Measurements from ENCODE around the gene IL21R. TPM values are rescaled to one million over a fixed set of nuclear protein-coding genes. Genes with fewer than 3 reads are reported as not detected.
"Not testable (repeated sequence)": the region's sequence is repeated elsewhere in the genome, so short reads cannot be mapped to it uniquely, and the experiment has no call there.

The IL21R gene
- total RNA-seq, 1 experiment from 2014 or later: 4.6 TPM

GRCh38 chr16:27402964-27403600 lies 1.1 kb downstream of the IL21R start:
- no peaks in the 10 kb centered on the region for H3K36me3 ChIP-seq
- peak overlapping the region; percentile 42 for H3K4me3 ChIP-seq
- peak overlapping the region; percentile 67 for H3K27ac ChIP-seq
- peak; percentile 48 to 54 for DNase-seq
- H3K4me1 ChIP-seq: peaks cover 24% of the 10 kb centered on the region
- no peaks in the 10 kb centered on the region for H3K9me3 ChIP-seq (replicated peaks)
- H3K27me3 ChIP-seq: no peaks in the 10 kb centered on the region

GRCh38 chr16:27403601-27403992 lies 1.6 kb downstream of the IL21R start:
- Histone ChIP-seq H3K9me3 (replicated peaks) (no peaks in the 10 kb centered on the region), H3K4me3 (no peak overlapping the region; the same call in 1 of the 2 replicates), H3K27me3 (no peaks in the 10 kb centered on the region), H3K36me3 (no peaks in the 10 kb centered on the region; the same call in 1 of the 2 replicates), H3K27ac (peak overlapping the region; percentile 67), H3K4me1 (peaks cover 29% of the 10 kb centered on the region)
- no peak for DNase-seq

- Histone ChIP-seq H3K27me3 (no peaks in the 10 kb centered on the region), H3K36me3 (no peaks in the 10 kb centered on the region; the same call in 1 of the 2 replicates), H3K4me3 (no peak overlapping the region), H3K9me3 (replicated peaks) (no peaks in the 10 kb centered on the region), H3K27ac (no peak overlapping the region), H3K4me1 (peaks cover 32% of the 10 kb centered on the region)
- no peak for DNase-seq
Observed at GRCh38 chr16:27404163-27404823, 2.3 kb downstream of the IL21R start.

DNA sequence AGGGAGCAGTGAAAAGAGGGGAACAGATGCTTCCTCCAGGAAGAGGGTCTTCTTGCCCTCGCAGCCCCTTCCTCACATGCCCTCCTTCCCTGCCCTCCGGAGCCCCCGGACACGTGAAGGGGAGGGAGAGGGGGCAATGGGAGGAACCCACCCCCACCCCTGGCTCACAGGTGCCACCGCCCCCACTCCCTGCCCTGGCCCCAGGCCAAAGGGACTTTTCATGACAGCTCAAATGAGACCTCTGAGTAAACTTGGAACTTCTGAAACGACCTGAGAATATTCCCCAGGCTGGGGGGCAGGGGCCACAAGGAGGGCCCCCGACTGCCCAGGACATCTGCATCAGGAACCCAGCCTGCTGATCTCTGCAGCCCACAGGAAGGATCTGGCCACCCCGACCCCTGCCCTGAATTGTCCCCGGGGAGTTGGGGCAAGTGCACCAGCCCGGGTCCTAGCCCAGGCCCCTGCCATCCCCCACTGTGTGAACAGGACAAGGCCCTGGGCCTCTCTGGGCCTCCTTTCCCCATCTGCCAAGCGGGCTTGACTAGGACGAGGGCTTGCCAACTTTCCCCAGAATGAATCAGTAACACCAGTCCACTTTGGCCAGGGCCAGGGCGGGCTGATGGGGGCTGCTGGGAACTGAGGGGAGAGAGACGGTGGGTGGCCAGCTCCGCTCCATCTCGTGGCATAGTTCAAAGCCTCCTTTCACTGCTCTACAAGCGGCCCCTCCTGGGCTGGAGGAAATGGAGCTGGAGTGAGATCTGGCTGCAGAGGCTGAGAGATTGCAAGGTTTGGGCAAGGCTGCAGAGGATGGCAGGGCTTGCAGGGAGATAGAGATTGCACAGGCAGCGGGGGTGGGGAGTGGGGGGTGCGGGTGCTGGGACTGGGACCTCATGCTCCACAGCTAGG lies 3.8 kb downstream of the IL21R start:
- no peak overlapping the region for H3K4me3 ChIP-seq
- H3K27me3 ChIP-seq: no peaks in the 10 kb centered on the region
- H3K9me3 ChIP-seq (replicated peaks): no peaks in the 10 kb centered on the region
- peaks cover 10% of the 10 kb centered on the region for H3K36me3 ChIP-seq
- no peak overlapping the region for H3K27ac ChIP-seq
- no peak for DNase-seq
- peaks cover 28% of the 10 kb centered on the region for H3K4me1 ChIP-seq

GRCh38 chr16:27406511-27407128 lies 4.6 kb downstream of the IL21R start:
- H3K4me3 ChIP-seq: no peak overlapping the region
- H3K27ac ChIP-seq: no peak overlapping the region
- H3K27me3 ChIP-seq: no peaks in the 10 kb centered on the region
- no peak for DNase-seq
- peaks cover 14% of the 10 kb centered on the region for H3K36me3 ChIP-seq
- peaks cover 22% of the 10 kb centered on the region for H3K4me1 ChIP-seq
- H3K9me3 ChIP-seq (replicated peaks): no peaks in the 10 kb centered on the region

DNA sequence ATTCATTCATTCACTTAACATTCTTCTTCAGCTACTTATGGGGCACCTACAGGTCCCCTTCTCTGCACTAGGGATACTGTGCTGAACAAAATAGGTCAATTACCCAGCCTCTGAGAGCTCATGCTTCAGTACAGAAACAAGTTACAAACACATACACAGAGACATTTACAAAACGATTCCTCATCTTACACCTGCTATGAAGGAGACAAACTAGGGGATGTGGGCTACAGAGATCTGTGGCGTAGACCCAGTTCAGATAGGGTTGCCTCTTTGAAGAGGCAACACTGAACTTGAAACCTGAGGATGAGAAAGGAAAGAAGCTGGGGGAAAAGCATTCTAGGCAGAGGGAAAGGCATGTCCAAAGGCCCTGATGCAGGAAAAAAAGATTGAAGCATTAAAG lies 5.2 kb downstream of the IL21R start:
- Histone ChIP-seq H3K36me3 (peaks cover 14% of the 10 kb centered on the region), H3K27me3 (no peaks in the 10 kb centered on the region), H3K4me1 (peaks cover 20% of the 10 kb centered on the region), H3K9me3 (replicated peaks) (no peaks in the 10 kb centered on the region), H3K27ac (no peak overlapping the region), H3K4me3 (no peak overlapping the region)
- no peak for DNase-seq

DNA sequence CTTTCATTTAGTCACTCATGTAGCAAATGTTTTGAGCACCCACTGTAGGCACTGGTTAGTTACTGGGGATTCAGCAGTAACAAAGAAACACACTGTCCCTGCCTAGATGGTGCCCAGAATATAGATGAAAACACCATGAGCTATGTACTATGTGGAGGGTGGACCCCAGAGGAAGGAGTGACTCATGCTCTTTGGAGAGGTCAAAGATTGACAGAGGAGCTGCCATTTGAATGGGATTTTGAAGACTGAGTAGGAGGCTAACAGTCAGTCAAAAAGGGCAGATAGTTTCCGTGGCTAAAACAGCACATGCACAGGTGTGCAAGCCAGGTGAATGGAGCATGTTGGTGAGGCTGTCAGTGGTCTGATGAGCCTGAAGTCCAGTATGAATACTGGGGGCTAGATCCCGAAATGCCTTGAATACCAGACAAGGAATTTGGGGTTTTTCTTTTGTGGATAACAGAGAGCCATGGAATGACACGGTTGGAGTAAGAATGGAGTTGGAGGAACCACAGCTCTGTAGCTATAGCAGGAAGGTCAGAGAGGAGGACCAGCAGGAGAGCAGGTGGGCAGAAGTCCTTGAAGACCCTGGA lies 6.1 kb downstream of the IL21R start:
- Histone ChIP-seq H3K9me3 (replicated peaks) (no peaks in the 10 kb centered on the region), H3K27me3 (no peaks in the 10 kb centered on the region), H3K4me3 (no peak overlapping the region), H3K27ac (peak overlapping the region; percentile 32), H3K4me1 (peaks cover 17% of the 10 kb centered on the region), H3K36me3 (peaks cover 16% of the 10 kb centered on the region)
- no peak for DNase-seq

- Histone ChIP-seq H3K27ac (peak overlapping the region; percentile 32), H3K9me3 (replicated peaks) (no peaks in the 10 kb centered on the region), H3K4me1 (peaks cover 16% of the 10 kb centered on the region), H3K36me3 (peaks cover 16% of the 10 kb centered on the region), H3K27me3 (no peaks in the 10 kb centered on the region), H3K4me3 (no peak overlapping the region)
- no peak for DNase-seq
Observed at GRCh38 chr16:27408602-27409031, 6.6 kb downstream of the IL21R start.

- Histone ChIP-seq H3K4me1 (peaks cover 24% of the 10 kb centered on the region), H3K36me3 (peaks cover 16% of the 10 kb centered on the region)
- H3K4me3 ChIP-seq; H3K9me3 ChIP-seq (replicated peaks); H3K27me3 ChIP-seq; H3K27ac ChIP-seq; DNase-seq: not testable (repeated sequence)
Observed at GRCh38 chr16:27409958-27410357, 8.0 kb downstream of the IL21R start.

- H3K27me3 ChIP-seq: no peaks in the 10 kb centered on the region
- H3K36me3 ChIP-seq: peaks cover 16% of the 10 kb centered on the region
- DNase-seq: no peak
- H3K4me3 ChIP-seq: no peak overlapping the region
- no peaks in the 10 kb centered on the region for H3K9me3 ChIP-seq (replicated peaks)
- H3K27ac ChIP-seq: no peak overlapping the region
- H3K4me1 ChIP-seq: peaks cover 31% of the 10 kb centered on the region
Observed at GRCh38 chr16:27410761-27411160, 8.8 kb downstream of the IL21R start.

GRCh38 chr16:27413956-27414355 lies 12.0 kb downstream of the IL21R start:
- Histone ChIP-seq H3K27me3 (no peaks in the 10 kb centered on the region), H3K4me3 (no peak overlapping the region), H3K9me3 (replicated peaks) (no peaks in the 10 kb centered on the region), H3K4me1 (peaks cover 16% of the 10 kb centered on the region), H3K36me3 (peaks cover 30% of the 10 kb centered on the region), H3K27ac (peak overlapping the region; percentile 78; the same call in 1 of the 2 replicates)
- DNase-seq: no peak

GRCh38 chr16:27414788-27415431 lies 12.9 kb downstream of the IL21R start:
- 0 out of 2 replicates have a peak overlapping the region, but pooled peaks have one; percentile 2 for H3K4me3 ChIP-seq
- peaks cover 32% of the 10 kb centered on the region for H3K36me3 ChIP-seq
- H3K4me1 ChIP-seq: peaks cover 16% of the 10 kb centered on the region
- peak in 1 of 2 experiments; percentile 53 for DNase-seq
- H3K27me3 ChIP-seq: no peaks in the 10 kb centered on the region
- H3K27ac ChIP-seq: peak overlapping the region; percentile 78
- no peaks in the 10 kb centered on the region; the same call in 1 of the 2 replicates for H3K9me3 ChIP-seq (replicated peaks)

DNA sequence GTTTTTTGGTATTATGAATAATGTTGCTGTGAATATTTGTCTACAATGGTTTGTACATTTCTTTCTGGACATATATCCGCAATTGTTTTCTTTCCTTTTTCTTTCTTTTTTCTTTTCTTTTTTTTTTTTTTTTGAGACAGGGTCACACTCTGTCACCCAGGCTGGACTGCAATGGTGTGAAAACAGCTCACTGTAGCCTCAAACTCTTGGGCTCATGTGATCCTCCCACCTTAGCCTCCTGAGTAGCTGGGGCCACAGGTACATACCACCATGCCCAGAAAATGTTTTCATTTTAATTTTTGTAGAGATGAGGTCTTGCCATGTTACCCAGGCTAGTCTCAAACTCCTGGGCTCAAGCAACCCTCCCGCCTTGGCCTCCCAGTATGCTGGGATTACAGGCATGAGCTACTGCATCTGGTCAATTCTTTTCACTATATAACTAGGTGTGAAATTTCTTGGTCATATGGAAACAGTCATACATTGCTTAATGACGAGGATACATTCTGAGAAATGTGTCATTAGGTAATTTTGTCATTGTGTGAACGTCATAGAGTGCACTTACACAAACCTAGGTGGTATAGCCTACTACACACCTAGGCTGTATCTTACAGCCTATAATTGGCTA lies 15.2 kb downstream of the IL21R start:
- peaks cover 25% of the 10 kb centered on the region for H3K36me3 ChIP-seq
- DNase-seq: no peak
- H3K4me1 ChIP-seq: peaks cover 16% of the 10 kb centered on the region

More for the DNA sequence above, 15.2 kb downstream of the IL21R start:
- Histone ChIP-seq H3K9me3 (replicated peaks) (peaks cover 9% of the 10 kb centered on the region), H3K27me3 (no peaks in the 10 kb centered on the region), H3K4me3 (no peak overlapping the region), H3K27ac (no peak overlapping the region)
